ENCODE data around the gene GPR62.

The GPR62 gene

DNA sequence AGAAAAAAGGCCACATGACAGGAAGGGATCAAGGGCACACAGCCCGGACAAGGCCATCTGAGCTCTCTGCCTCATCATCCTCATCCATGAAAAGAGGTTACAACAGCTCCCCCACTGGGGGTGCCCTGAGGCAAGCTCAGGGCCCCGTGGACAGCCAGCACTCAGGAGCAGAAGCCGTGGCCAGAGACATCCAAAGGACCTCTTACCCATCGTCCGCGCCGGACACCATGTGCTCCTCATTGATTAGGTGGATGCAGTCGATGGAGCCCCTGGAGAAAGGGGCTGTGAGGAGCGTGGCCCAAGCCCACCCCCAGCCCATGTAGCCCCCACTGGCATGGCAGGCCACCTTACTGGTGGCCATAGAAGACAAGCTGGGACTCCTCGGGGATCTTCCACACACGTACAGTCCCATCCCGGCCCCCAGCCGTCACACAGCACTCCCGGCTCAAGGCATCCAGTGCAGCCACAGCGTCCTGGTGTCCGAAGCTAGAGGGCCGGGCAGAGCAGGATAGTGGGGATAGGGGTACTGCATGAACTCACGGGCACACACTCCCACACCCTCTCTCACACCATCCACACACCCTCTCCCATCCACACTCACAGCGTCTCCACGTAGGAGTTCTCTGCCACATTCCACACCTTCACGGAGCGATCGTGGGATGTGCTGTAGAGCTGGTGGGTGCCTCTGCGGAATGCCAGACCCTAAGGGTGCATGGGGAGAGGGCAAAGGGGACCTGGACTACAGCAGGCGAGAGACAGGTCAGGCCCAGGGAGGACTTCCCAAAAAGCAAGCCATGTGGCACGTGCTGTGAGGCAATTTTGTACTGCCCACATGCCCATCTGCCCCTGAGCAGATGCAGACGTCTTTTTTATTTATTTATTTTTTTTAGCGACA, 19.9 kb upstream of the GPR62 start:
- TF ChIP-seq CTCF (conservative IDR thresholded peaks at IDR 0.05): no peak
- no peak overlapping the region for H3K27ac ChIP-seq

- no peak for TF ChIP-seq CTCF (conservative IDR thresholded peaks at IDR 0.05)
- H3K27ac ChIP-seq: no peak overlapping the region
These were observed 19.1 kb upstream of the GPR62 start for GRCh38 chr3:51935886-51936755.

DNA sequence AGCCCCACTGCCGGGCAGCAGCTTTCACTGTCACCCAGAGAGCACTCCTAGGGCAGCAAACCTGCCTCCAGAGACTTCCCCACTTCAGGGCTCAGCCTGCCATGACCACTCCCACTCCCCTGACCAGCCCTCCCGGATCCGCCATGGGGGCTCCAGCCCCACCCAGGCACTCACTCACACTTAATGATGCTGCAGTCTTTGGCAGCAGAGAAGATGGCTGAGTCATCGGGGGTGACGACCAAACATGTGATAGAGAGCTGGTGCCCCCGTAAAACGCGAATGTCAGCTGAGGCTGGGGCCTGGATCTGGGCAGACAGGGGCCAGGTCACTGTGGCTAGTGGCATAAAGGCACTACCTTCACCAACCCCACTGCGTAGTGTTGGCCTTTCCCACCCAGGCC, 18.2 kb upstream of the GPR62 start:
- no peak overlapping the region for H3K27ac ChIP-seq
- TF ChIP-seq CTCF (conservative IDR thresholded peaks at IDR 0.05): no peak

- H3K27ac ChIP-seq: no peak overlapping the region
- no peak for TF ChIP-seq CTCF (conservative IDR thresholded peaks at IDR 0.05)
These were observed 17.4 kb upstream of the GPR62 start for GRCh38 chr3:51937611-51938450.

GRCh38 chr3:51938780-51939425, 16.3 kb upstream of the GPR62 start:
- TF ChIP-seq CTCF (conservative IDR thresholded peaks at IDR 0.05): no peak
- no peak overlapping the region for H3K27ac ChIP-seq

DNA sequence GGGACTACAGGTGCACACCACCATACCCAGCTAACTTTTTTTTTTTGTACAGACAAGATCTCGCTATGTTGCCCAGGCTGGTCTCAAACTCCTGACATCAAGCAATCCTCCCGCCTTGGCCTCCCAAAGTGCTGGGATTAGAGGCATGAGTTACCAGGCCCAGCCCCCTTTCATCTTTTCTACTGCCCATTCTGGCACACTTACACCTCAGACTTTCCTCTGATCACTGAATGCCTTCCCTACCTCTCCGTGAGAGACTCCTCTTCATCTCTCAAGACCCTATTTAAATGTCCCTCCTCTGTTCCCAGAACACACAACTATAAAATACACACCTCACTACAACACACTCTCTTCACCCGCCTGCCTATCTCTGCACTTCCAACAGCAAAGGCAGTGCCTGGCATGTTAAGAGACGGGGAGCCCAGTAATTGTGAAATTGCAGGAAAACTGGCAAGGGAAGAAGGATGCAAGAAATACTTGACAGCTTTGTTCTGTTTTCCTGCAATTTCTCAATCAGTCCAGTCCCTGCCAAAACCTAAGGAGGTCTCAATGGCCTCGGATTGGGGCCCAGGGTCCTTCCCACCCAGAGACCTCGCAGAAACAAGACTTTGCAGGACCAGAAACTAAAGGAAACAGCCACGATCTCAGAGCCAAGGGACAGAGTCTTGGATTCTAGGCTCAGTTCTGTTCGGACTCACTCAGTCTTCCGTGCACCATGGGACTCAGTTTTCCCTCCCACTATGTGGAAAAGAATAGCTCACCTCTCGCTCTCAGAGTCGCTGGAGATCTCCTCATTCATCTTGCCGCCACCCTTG, 14.3 kb upstream of the GPR62 start:
- peak overlapping the region; percentile 89 for H3K27ac ChIP-seq
- no peak for TF ChIP-seq CTCF (conservative IDR thresholded peaks at IDR 0.05)

Data from VCaP (cell line).